ENCODE data around the gene ARRB1.

ARRB1 gene

DNA sequence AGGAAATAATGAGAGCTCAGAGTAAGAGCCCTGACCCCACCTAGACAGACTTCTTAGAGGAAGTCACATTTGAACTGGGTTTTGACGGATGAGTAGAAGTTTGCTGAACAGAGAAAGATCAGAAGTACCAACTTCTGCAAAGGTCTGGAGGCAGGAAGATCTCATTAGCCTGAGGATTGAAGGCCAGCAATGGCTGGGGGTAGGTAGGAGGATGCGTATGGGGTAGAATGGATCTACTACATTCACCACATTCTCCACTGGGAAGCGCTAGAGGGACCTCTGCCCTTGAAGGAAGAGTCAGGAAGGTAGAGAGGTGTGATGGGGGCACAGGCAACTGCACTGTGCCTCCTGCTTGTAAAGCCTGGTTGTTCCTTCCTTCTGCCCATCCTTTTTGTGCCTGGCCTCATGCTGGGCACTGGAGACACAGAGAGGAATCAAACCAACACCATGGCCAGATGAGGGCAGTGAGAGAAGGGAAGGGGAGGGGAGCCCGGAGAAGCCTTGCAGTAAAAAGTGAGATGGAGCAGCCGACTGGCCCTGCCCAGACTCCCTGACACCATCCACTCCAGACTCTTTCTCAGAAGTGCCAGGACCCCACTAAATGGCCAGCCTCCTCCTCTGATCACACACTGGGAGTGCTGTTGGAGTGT is 106.0 kb downstream of the ARRB1 start:
- Histone ChIP-seq H3K4me3 (ENCODE audit: low read length) (no peak overlapping the region), H3K9ac (ENCODE audit: low read length) (no peak overlapping the region), H3K9me2 (replicated peaks; ENCODE audit: insufficient read depth, low read length) (no peaks in the 10 kb centered on the region), H3K9me3 (replicated peaks; ENCODE audit: insufficient read depth, low read length) (no peaks in the 10 kb centered on the region), H3K27ac (ENCODE audit: low read length) (no peak overlapping the region), H3K36me3 (replicated peaks; ENCODE audit: insufficient read depth, low read length) (no peaks in the 10 kb centered on the region), H3K4me2 (ENCODE audit: low read depth, low read length) (no peak overlapping the region), H4K20me1 (ENCODE audit: insufficient read depth, low read length) (0 out of 2 replicates have a peak, but pooled peaks cover 3% of the 10 kb centered on the region), H3K27me3 (replicated peaks; ENCODE audit: insufficient read depth, low read length) (peaks cover 33% of the 10 kb centered on the region), H3F3A (ENCODE audit: insufficient read depth, low read length) (no peaks in the 10 kb centered on the region), H3K4me1 (ENCODE audit: low read length) (0 out of 2 replicates have a peak, but pooled peaks cover 3% of the 10 kb centered on the region), H3K79me2 (ENCODE audit: low read length) (no peaks in the 10 kb centered on the region), H2AFZ (ENCODE audit: low read length) (no peak overlapping the region)
- no peak for DNase-seq
- TF ChIP-seq EZH2phosphoT487 (IDR thresholded peaks at IDR 0.05; ENCODE audit: low read length), result no peak
- TF ChIP-seq, protein P1, sequence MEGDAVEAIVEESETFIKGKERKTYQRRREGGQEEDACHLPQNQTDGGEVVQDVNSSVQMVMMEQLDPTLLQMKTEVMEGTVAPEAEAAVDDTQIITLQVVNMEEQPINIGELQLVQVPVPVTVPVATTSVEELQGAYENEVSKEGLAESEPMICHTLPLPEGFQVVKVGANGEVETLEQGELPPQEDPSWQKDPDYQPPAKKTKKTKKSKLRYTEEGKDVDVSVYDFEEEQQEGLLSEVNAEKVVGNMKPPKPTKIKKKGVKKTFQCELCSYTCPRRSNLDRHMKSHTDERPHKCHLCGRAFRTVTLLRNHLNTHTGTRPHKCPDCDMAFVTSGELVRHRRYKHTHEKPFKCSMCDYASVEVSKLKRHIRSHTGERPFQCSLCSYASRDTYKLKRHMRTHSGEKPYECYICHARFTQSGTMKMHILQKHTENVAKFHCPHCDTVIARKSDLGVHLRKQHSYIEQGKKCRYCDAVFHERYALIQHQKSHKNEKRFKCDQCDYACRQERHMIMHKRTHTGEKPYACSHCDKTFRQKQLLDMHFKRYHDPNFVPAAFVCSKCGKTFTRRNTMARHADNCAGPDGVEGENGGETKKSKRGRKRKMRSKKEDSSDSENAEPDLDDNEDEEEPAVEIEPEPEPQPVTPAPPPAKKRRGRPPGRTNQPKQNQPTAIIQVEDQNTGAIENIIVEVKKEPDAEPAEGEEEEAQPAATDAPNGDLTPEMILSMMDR (IDR thresholded peaks at IDR 0.05; ENCODE audit: low read length), result peak; percentile 12; the same call in 1 of the 2 replicates

DNA sequence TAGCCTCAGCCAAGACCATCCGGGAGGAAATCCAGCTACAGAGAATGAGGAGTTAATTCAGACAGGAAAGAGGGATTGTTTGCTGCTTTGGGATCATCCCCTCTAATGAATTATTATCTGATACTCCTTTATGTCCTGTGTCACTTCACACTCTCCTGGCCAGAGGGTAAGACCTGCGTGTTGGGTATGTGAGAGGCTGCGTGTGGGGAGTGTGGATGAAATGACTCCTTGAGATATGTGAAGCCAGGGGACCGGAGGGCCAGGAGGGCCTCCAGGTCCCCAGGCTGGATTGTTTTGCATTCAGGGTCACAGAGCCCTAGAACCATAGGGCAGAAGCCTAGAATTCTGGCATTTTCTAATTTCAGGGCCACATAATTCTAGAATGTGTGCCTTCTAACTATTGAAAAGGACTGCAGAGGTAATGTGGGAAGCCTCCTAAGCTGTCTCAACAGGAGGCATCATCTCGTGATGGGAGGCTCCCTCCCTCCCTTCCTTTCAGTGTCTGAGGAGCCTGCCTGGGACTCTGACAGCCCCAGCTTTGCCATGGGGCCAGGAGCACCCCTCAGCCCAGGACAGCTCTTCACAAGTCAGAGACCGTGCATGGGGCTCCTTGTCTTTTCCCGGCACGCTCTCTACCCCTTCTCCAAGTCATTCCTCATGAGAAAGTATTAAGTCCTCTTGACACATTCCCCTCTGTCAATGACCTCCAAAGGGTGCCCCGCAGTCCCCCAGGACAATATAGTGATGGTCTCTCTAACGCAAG is 107.2 kb downstream of the ARRB1 start:
- no peak overlapping the region for H3K4me2 ChIP-seq (ENCODE audit: low read depth, low read length)
- H3K27me3 ChIP-seq (replicated peaks; ENCODE audit: insufficient read depth, low read length), result peaks cover 45% of the 10 kb centered on the region
- TF ChIP-seq, protein P1 (IDR thresholded peaks at IDR 0.05; ENCODE audit: low read length), result no peak
- TF ChIP-seq EZH2phosphoT487 (IDR thresholded peaks at IDR 0.05; ENCODE audit: low read length), result no peak
- no peaks in the 10 kb centered on the region for H3K36me3 ChIP-seq (replicated peaks; ENCODE audit: insufficient read depth, low read length)
- no peak overlapping the region for H2AFZ ChIP-seq (ENCODE audit: low read length)
- 0 out of 2 replicates have a peak, but pooled peaks cover 3% of the 10 kb centered on the region for H3K4me1 ChIP-seq (ENCODE audit: low read length)
- H3K9ac ChIP-seq (ENCODE audit: low read length), result no peak overlapping the region
- H4K20me1 ChIP-seq (ENCODE audit: insufficient read depth, low read length), result 0 out of 2 replicates have a peak, but pooled peaks cover 3% of the 10 kb centered on the region
- DNase-seq, result no peak
- no peaks in the 10 kb centered on the region for H3F3A ChIP-seq (ENCODE audit: insufficient read depth, low read length)
- no peak overlapping the region for H3K27ac ChIP-seq (ENCODE audit: low read length)
- H3K9me2 ChIP-seq (replicated peaks; ENCODE audit: insufficient read depth, low read length), result no peaks in the 10 kb centered on the region
- no peaks in the 10 kb centered on the region for H3K79me2 ChIP-seq (ENCODE audit: low read length)
- H3K4me3 ChIP-seq (ENCODE audit: low read length), result no peak overlapping the region
- H3K9me3 ChIP-seq (replicated peaks; ENCODE audit: insufficient read depth, low read length), result no peaks in the 10 kb centered on the region

DNA sequence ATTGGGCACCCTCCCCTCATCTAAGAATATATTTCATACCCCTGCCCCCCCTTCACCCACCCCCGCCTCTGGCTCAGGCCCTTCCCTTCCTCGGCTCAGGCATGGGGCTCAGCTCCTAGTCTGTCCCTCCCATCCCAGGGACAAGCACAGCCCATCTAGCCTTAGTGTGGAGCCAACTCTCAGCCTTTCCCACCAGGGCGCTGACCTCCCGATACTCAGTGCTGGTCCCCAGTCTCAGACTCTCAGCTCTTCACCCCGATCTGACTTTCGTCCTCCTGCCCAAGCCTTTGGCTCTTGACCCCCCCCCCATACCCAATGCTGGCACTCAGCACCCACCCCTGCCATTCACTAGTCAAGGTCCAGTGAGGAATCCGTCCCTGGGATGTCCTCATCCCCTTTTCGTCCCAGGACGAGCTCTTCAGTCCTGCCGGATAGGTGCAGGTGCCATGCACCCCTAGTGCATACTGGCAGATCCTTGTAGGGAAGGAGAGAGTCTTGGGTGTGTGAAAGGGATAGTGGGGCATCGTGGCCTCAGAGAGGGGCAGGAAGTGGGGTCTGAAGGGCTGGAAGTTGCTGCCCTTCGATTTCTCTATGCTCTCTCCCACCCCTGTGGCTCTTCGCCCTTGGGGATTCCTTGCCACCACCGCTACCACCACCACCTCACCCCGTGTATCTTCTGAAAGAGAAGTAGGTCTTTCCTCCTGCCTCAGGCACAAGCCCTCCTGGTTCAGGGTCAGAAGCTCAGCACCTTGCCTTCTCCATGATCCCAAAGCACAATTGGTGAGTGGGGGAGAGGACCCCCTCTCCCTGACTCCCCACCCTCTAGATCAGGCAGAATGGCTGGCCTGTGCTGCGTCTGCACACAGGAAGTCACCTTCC is 108.5 kb downstream of the ARRB1 start:
- H2AFZ ChIP-seq (ENCODE audit: low read length), result no peak overlapping the region
- H3K4me3 ChIP-seq (ENCODE audit: low read length), result no peak overlapping the region
- H3K27me3 ChIP-seq (replicated peaks; ENCODE audit: insufficient read depth, low read length), result peaks cover 57% of the 10 kb centered on the region
- TF ChIP-seq, protein P1 (IDR thresholded peaks at IDR 0.05; ENCODE audit: low read length), result no peak
- TF ChIP-seq EZH2phosphoT487 (IDR thresholded peaks at IDR 0.05; ENCODE audit: low read length) (no peak), EZH2 (optimal IDR thresholded peaks at IDR 0.05; ENCODE audit: low read depth, low read length) (no peak)
- no peaks in the 10 kb centered on the region for H3F3A ChIP-seq (ENCODE audit: insufficient read depth, low read length)
- H3K4me2 ChIP-seq (ENCODE audit: low read depth, low read length), result no peak overlapping the region; the same call in 1 of the 2 replicates
- H3K9me2 ChIP-seq (replicated peaks; ENCODE audit: insufficient read depth, low read length), result no peaks in the 10 kb centered on the region
- 0 out of 2 replicates have a peak, but pooled peaks cover 3% of the 10 kb centered on the region for H3K4me1 ChIP-seq (ENCODE audit: low read length)
- no peaks in the 10 kb centered on the region for H3K79me2 ChIP-seq (ENCODE audit: low read length)
- no peak overlapping the region for H3K27ac ChIP-seq (ENCODE audit: low read length)
- 0 out of 2 replicates have a peak, but pooled peaks cover 3% of the 10 kb centered on the region for H4K20me1 ChIP-seq (ENCODE audit: insufficient read depth, low read length)
- H3K9ac ChIP-seq (ENCODE audit: low read length), result no peak overlapping the region
- DNase-seq, result no peak
- no peaks in the 10 kb centered on the region for H3K9me3 ChIP-seq (replicated peaks; ENCODE audit: insufficient read depth, low read length)
- no peaks in the 10 kb centered on the region for H3K36me3 ChIP-seq (replicated peaks; ENCODE audit: insufficient read depth, low read length)
